CD14-positive monocyte (primary cell): ENCODE data around the gene CTDP1. TPM values are rescaled to one million over a fixed set of nuclear protein-coding genes. Genes with fewer than 3 reads are reported as not detected.

Source experiments
- DNase-seq, 3 donors: peaks; one replicate each; pipeline ENCODE4 v3.0.0-alpha.2; 2011 to 2022
- H2AFZ ChIP-seq: 2 replicates; pipeline ENCODE4 v1.6.0; 2012; ENCODE audit warnings: mild to moderate bottlenecking, low read depth, low read length, inconsistent platforms; ENCODE audit not compliant: insufficient read depth, poor library complexity, severe bottlenecking
- H3K27ac ChIP-seq, 2 donors: 1 replicate in 1 of 2; 2 replicates in 1 of 2; pipeline ENCODE4 v1.5.1; 2012 to 2013; ENCODE audit warnings: low read length in 2 of 2, control low read depth in 1 of 2, inconsistent platforms in 1 of 2, low read depth in 1 of 2, mild to moderate bottlenecking in 1 of 2
- H3K27me3 ChIP-seq, 2 donors: one replicate each; pipeline versions ENCODE4 v1.6.0 to v1.6.1; 2011 to 2013; ENCODE audit warnings: low read length in 2 of 2; ENCODE audit not compliant: control insufficient read depth in 2 of 2, insufficient read depth in 2 of 2
- H3K36me3 ChIP-seq, 2 donors: replicated peaks in 1 of 2; 1 replicate in 1 of 2; 2 replicates in 1 of 2; pipeline versions ENCODE4 v1.5.1 to v1.6.1; 2012 to 2013; ENCODE audit warnings: low read length in 2 of 2, control low read depth in 1 of 2, inconsistent platforms in 1 of 2, mild to moderate bottlenecking in 1 of 2; ENCODE audit not compliant: insufficient read depth in 2 of 2, control insufficient read depth in 1 of 2
- H3K4me1 ChIP-seq, 2 donors: 1 replicate in 1 of 2; 2 replicates in 1 of 2; pipeline versions ENCODE4 v1.5.1 to v1.6.1; 2012 to 2013; ENCODE audit warnings: low read length in 2 of 2, control low read depth in 1 of 2, inconsistent platforms in 1 of 2, mild to moderate bottlenecking in 1 of 2, moderate library complexity in 1 of 2; ENCODE audit not compliant: insufficient read depth in 2 of 2, control insufficient read depth in 1 of 2
- H3K4me2 ChIP-seq: replicated peaks from 2 replicates; pipeline ENCODE3; 2012; ENCODE audit warnings: low read length, moderate library complexity, mild to moderate bottlenecking; ENCODE audit not compliant: poor library complexity, severe bottlenecking; ENCODE audit errors: extremely low read depth
- H3K4me3 ChIP-seq, 3 experiments: fragments of 200-600 bp in 1 of 3; sonication (generic) in 1 of 3; replicated peaks in 1 of 3; 1 replicate in 2 of 3; 2 replicates in 1 of 3; pipeline ENCODE4 v1.5.1; 2011 to 2013; ENCODE audit warnings: low read length in 3 of 3, mild to moderate bottlenecking in 3 of 3, control low read depth in 2 of 3, low read depth in 2 of 3, inconsistent platforms in 1 of 3, moderate library complexity in 1 of 3
- H3K79me2 ChIP-seq: 2 replicates; pipeline ENCODE4 v1.6.0; 2012; ENCODE audit warnings: mild to moderate bottlenecking, control low read depth, inconsistent platforms, low read length, moderate library complexity; ENCODE audit not compliant: insufficient read depth
- H3K9ac ChIP-seq: 2 replicates; pipeline ENCODE4 v1.6.0; 2017; ENCODE audit warnings: low read length, mild to moderate bottlenecking; ENCODE audit not compliant: insufficient read depth, poor library complexity, severe bottlenecking
- H3K9me3 ChIP-seq, 2 donors: replicated peaks in 1 of 2; 1 replicate in 1 of 2; 2 replicates in 1 of 2; pipeline versions ENCODE4 v1.5.1 to v1.6.1; 2012 to 2013; ENCODE audit warnings: low read length in 2 of 2, control low read depth in 1 of 2; ENCODE audit not compliant: control insufficient read depth in 1 of 2, insufficient read depth in 1 of 2
- H4K20me1 ChIP-seq: 2 replicates; pipeline ENCODE4 v1.6.0; 2012; ENCODE audit warnings: mild to moderate bottlenecking, low read length, control low read depth, moderate library complexity; ENCODE audit not compliant: insufficient read depth
- H3K27ac Mint-ChIP-seq, 7 donors: one replicate each; pipeline ENCODE4 v1.8.0; 2020; ENCODE audit warnings: mild to moderate bottlenecking in 7 of 7, mixed read lengths in 7 of 7, moderate library complexity in 6 of 7, inconsistent platforms in 2 of 7
- H3K27me3 Mint-ChIP-seq, 3 donors: one replicate each; pipeline ENCODE4 v1.8.0; 2021 to 2022; ENCODE audit warnings: low read depth in 3 of 3, mild to moderate bottlenecking in 3 of 3, mixed read lengths in 3 of 3, moderate library complexity in 3 of 3, inconsistent platforms in 1 of 3
- H3K36me3 Mint-ChIP-seq, 2 donors: one replicate each; pipeline ENCODE4 v1.8.0; 2020; ENCODE audit warnings: mixed read lengths in 2 of 2, inconsistent platforms in 1 of 2, mild to moderate bottlenecking in 1 of 2
- H3K4me1 Mint-ChIP-seq: one replicate; pipeline ENCODE4 v1.8.0; 2020; ENCODE audit warnings: mild to moderate bottlenecking, mixed read lengths
- H3K4me3 Mint-ChIP-seq, 2 donors: one replicate each; pipeline ENCODE4 v1.8.0; 2020; ENCODE audit warnings: mild to moderate bottlenecking in 2 of 2, mixed read lengths in 2 of 2, moderate library complexity in 1 of 2
- H3K9me3 Mint-ChIP-seq, 7 donors: one replicate each; pipeline ENCODE4 v1.8.0; 2020 to 2022; ENCODE audit warnings: mixed read lengths in 7 of 7, mild to moderate bottlenecking in 6 of 7, moderate library complexity in 6 of 7, inconsistent platforms in 2 of 7
- CTCF ChIP-seq: fragments of 200-600 bp; IDR thresholded peaks from one replicate; pipeline ENCODE4 v1.8.0; 2022; ENCODE audit warnings: antibody characterized with exemption, mild to moderate bottlenecking
- WGBS: methylation state at CpG from one replicate; pipeline ENCODE4 v1.1.5; 2013; ENCODE audit warnings: missing lambda C conversion rate; ENCODE audit not compliant: insufficient coverage; 5-methylcytosine and 5-hydroxymethylcytosine counted together
- intact Hi-C, 2 donors: fragments of 100-400 bp; cut with micrococcal nuclease; formaldehyde crosslinking; loops; one replicate each; pipeline versions ENCODE4 v1.15.0 to v1.15.1; 2023
- polyA plus RNA-seq, 3 donors: library from polyadenylated mRNA; depleted of rRNA in 1 of 3; unstranded in 2 of 3; stranded (reverse) in 1 of 3; fragments of 300-500 nt in 2 of 3; fragments of >200 nt in 1 of 3; fragmentation: Illumina TruSeq in 2 of 3; gene quantifications; 1 replicate in 2 of 3; 2 replicates in 1 of 3; pipeline ENCODE4 v1.2.3, GENCODE V29; 2012 to 2021

Gene CTDP1
- polyA plus RNA-seq, 3 donors, result 9.1 to 13.9 (median 9.1) TPM

GRCh38 chr18:79746730-79747129, 67.1 kb downstream of the CTDP1 start:
- Mint-ChIP-seq H3K27me3 (peaks cover 0 to 4% (median 0%) of the 10 kb centered on the region in 3 donors), H3K27ac (no peak overlapping the region), H3K4me3 (no peak overlapping the region), H3K4me1 (no peaks in the 10 kb centered on the region), H3K9me3 (peaks cover 30 to 45% (median 33%) of the 10 kb centered on the region in 7 donors), H3K36me3 (peaks cover 58 to 79% of the 10 kb centered on the region in 2 donors)
- WGBS, result 100% methylated on average over 8 of the region's 8 CpGs
- H3K4me1 ChIP-seq, result no peaks in the 10 kb centered on the region
- peaks cover 36 to 46% of the 10 kb centered on the region in 2 donors for H3K9me3 ChIP-seq
- peaks cover 24% of the 10 kb centered on the region for H4K20me1 ChIP-seq
- peaks cover 41 to 79% of the 10 kb centered on the region in 2 donors for H3K36me3 ChIP-seq
- H3K79me2 ChIP-seq, result peaks cover 14% of the 10 kb centered on the region
- no peak overlapping the region for H3K27ac ChIP-seq
- H3K27me3 ChIP-seq, result no peaks in the 10 kb centered on the region
- no peak for TF ChIP-seq CTCF
- no peak overlapping the region for H3K9ac ChIP-seq
- intact Hi-C loops, result no loop called here
- no peak for DNase-seq
- H3K4me3 ChIP-seq, result no peak overlapping the region
- no peak overlapping the region for H3K4me2 ChIP-seq
- no peak overlapping the region for H2AFZ ChIP-seq

- peaks cover 27% of the 10 kb centered on the region for H4K20me1 ChIP-seq
- Mint-ChIP-seq H3K27me3 (peaks cover 0 to 4% (median 0%) of the 10 kb centered on the region in 3 donors), H3K4me1 (no peaks in the 10 kb centered on the region), H3K4me3 (no peak overlapping the region), H3K27ac (no peak overlapping the region), H3K9me3 (peaks cover 26 to 41% (median 27%) of the 10 kb centered on the region in 7 donors), H3K36me3 (peaks cover 55 to 76% of the 10 kb centered on the region in 2 donors)
- H3K27me3 ChIP-seq, result no peaks in the 10 kb centered on the region
- no peak overlapping the region for H2AFZ ChIP-seq
- H3K4me3 ChIP-seq, result no peak overlapping the region
- peaks cover 38 to 77% of the 10 kb centered on the region in 2 donors for H3K36me3 ChIP-seq
- intact Hi-C loops, result no loop called here
- DNase-seq, result no peak
- H3K4me2 ChIP-seq, result no peak overlapping the region
- no peak for TF ChIP-seq CTCF
- no peaks in the 10 kb centered on the region for H3K4me1 ChIP-seq
- 98% methylated on average over 31 of the region's 35 CpGs for WGBS
- peaks cover 14% of the 10 kb centered on the region for H3K79me2 ChIP-seq
- H3K9ac ChIP-seq, result no peak overlapping the region
- peaks cover 32 to 40% of the 10 kb centered on the region in 2 donors for H3K9me3 ChIP-seq
- no peak overlapping the region for H3K27ac ChIP-seq
Observed at GRCh38 chr18:79747156-79747845, 67.7 kb downstream of the CTDP1 start.
